ENCODE data around the gene LENG1. TPM values are rescaled to one million over a fixed set of nuclear protein-coding genes. Genes with fewer than 3 reads are reported as not detected.
"Not testable (repeated sequence)": the region's sequence is repeated elsewhere in the genome, so short reads cannot be mapped to it uniquely, and the experiment has no call there.

Gene LENG1
- total RNA-seq, result 1 to 10 TPM; 4.7 to 5.6 TPM

DNA sequence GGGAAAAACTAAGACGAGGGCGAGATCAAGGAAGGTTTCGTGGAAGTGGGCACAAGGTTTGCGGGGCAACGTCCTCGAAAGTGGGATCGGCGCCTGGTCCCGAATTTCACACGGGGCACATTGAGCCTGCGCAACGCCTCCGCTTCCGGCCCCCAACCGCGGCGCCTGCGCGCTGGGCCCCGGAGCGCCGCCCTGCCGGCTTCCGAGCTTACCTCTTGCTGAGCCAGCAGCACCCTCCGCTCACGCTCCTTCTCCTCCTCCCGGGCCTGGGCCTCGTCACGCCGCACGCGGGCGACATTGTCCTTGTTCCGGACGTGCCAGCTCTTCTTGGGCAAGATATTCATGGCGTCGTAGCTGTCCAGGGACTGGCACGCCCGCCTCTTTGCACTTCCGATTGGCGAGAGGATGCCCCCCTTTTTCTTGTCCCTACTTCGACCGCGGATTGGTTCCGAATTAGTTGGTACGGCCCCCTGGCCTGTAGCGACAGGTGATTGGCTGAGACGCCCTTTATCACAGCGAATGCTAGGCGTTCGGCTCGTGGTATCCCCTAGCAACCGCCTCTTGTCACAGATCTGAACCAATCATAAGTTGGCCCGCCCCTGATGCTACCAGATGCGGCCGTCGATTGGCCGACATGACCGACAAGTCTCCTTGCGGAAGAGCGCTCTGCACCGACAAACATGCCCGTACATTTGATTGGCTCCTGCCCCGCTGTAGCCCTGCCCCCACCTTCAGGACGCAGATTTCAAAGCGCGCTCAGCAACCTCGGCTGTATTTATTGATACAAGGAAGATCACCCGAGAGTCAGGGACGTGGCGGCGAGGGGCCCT lies at the start of gene LENG1:
LENG1 (minus strand) TSS at position 370 of the 830 bp plus-strand sequence; CDS start at position 344, 26 bp downstream.
- Mint-ChIP-seq H3K36me3 (ENCODE audit: low read depth) (peaks cover 20% of the 10 kb centered on the region), H3K4me1 (ENCODE audit: low read depth) (peaks cover 58% of the 10 kb centered on the region), H3K9me3 (no peaks in the 10 kb centered on the region), H3K4me3 (peak within 1 kb of the TSS; percentile 100), H3K27ac (peak within 1 kb of the TSS; percentile 99), H3K27me3 (ENCODE audit: low read depth) (peaks cover 7% of the 10 kb centered on the region)
- DNase-seq, result peak; percentile 100
- intact Hi-C loops (cut with micrococcal nuclease), result loop anchor here (1.0 to 10.0 kb wide), 7 partner anchors 22 to 305 kb away; partner anchors contain the start of genes CNOT3, LENG8, NDUFA3 and PRPF31
- CTCF ChIA-PET, result interaction anchor here (0.9 to 1.1 kb wide), 2 partner anchors 16 to 30 kb away, joined by 3 to 7 read pairs; partner anchors contain the start of gene MBOAT7

DNA sequence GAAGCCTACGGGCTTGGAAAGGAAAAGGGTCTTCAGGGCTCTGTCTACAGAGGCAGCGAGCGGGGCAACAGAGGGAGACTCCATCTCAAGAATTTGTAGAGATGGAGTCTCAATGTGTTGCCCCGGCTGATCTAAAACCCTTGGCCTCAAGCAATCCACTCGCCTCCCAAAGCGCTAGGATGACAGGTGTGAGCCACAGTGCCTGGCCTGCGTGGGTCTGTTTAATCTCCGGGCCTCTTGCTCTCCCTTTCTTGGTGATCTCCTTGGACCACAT lies 49.2 kb upstream of the LENG1 start:
- peaks cover 71% of the 10 kb centered on the region for H3K36me3 Mint-ChIP-seq (ENCODE audit: low read depth)
- H3K4me3 Mint-ChIP-seq, result no peak overlapping the region
- DNase-seq, result no peak
- H3K27ac Mint-ChIP-seq, result peak overlapping the region; percentile 85
- CTCF ChIA-PET, result interaction anchor here (0.9 kb wide), 1 partner anchor 340 kb away, joined by 4 read pairs; no protein-coding TSS in a partner anchor
- peaks cover 78% of the 10 kb centered on the region for H3K4me1 Mint-ChIP-seq (ENCODE audit: low read depth)
- no peaks in the 10 kb centered on the region for H3K9me3 Mint-ChIP-seq
- no peaks in the 10 kb centered on the region for H3K27me3 Mint-ChIP-seq (ENCODE audit: low read depth)
- intact Hi-C loops (cut with micrococcal nuclease), result loop anchor here (1.0 to 5.0 kb wide), 3 partner anchors 8 to 341 kb away; partner anchors contain the start of genes MYADM, RPS9 and TSEN34

DNA sequence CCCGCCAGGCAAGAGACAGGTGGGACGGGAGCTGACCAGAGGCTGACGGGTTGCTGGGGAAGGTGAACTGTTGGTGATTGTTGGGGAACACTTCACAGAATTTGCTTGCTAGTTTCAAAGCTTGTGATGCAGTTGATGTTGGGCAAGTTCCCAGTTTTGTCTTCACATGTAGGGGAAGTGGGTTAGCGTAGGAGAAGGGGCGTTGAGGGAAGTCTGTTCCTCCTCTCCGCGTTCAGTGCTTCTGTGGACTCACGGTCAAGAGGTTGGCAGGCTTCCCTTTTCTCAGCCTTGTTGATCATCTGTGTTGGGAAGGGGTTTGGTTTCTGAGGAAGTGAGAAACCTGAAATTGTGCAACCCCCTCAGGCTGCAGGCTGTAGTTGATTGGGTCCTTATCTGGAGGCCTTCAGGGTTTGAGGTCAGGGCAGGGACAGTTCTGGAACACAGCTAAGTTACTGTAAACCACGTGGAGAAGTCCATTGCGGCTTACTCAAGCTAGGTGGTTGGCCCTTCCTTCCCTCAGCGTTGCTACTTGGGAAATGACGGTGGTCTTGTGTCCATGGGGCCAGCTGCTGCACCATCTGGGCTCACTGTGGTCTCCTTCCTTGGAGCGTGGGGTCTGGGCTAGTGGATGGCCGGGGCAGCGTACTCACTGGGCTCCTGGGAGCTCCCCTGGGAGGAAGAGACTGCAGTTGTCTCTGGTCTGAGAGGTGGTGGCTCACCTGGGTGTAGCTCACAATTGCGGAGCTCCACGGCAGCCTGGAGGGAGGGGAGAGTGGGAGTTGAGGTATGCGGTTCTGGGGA lies 48.7 kb upstream of the LENG1 start:
- no peaks in the 10 kb centered on the region for H3K27me3 Mint-ChIP-seq (ENCODE audit: low read depth)
- H3K36me3 Mint-ChIP-seq (ENCODE audit: low read depth), result peaks cover 73% of the 10 kb centered on the region
- H3K4me3 Mint-ChIP-seq, result peak overlapping the region; percentile 49
- CTCF ChIA-PET, result interaction anchor here (0.9 to 1.7 kb wide), 3 partner anchors 18 to 340 kb away, joined by 3 to 7 read pairs (median 4); no protein-coding TSS in a partner anchor
- peak; percentile 80 for DNase-seq
- peaks cover 83% of the 10 kb centered on the region for H3K4me1 Mint-ChIP-seq (ENCODE audit: low read depth)
- peak overlapping the region; percentile 85 for H3K27ac Mint-ChIP-seq
- no peaks in the 10 kb centered on the region for H3K9me3 Mint-ChIP-seq
- intact Hi-C loops (cut with micrococcal nuclease), result loop anchor here (1.0 to 5.0 kb wide), 3 partner anchors 8 to 341 kb away; partner anchors contain the start of genes MYADM, RPS9 and TSEN34

DNA sequence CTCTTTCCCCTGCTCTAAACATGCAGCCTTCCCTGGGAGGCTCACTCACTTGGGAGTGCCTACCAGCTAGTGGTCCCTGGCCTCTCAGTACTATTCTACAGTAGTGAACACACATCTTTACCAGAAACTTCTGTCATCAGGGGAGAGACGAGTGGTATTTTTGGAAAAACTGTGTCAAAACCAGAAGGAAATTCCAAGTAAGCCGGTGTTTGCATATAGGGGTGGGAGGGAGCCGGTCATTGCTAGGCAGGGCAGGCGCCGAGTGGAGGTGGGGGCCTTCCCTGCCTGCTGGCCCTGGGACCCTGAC lies 48.1 kb upstream of the LENG1 start:
- peaks cover 76% of the 10 kb centered on the region for H3K36me3 Mint-ChIP-seq (ENCODE audit: low read depth)

DNA sequence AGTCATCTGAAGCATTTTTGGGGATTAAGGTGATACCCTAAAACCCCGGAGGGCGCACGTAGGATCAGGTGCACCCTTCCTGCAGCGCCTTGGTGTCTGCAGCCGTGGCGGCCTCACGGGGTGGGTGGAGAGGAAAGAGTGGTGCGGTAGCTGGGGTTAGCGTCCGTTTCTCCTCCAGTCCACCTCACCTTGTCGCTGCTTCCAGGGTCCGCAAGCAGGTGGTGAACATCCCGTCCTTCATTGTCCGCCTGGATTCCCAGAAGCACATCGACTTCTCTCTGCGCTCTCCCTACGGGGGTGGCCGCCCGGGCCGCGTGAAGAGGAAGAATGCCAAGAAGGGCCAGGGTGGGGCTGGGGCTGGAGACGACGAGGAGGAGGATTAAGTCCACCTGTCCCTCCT lies 47.7 kb upstream of the LENG1 start:
- peak overlapping the region; percentile 85 for H3K27ac Mint-ChIP-seq

More for the DNA sequence above, 48.1 kb upstream of the LENG1 start:
- CTCF ChIA-PET, result interaction anchor here (1.3 to 1.7 kb wide), 2 partner anchors 17 to 58 kb away, joined by 3 to 7 read pairs; no protein-coding TSS in a partner anchor
- intact Hi-C loops (cut with micrococcal nuclease), result loop anchor here (5.0 kb wide), 1 partner anchor 340 kb away; the partner anchor contains the start of gene MYADM
- Mint-ChIP-seq H3K4me3 (peak overlapping the region; percentile 49), H3K27ac (peak overlapping the region; percentile 85), H3K4me1 (ENCODE audit: low read depth) (peaks cover 87% of the 10 kb centered on the region), H3K27me3 (ENCODE audit: low read depth) (no peaks in the 10 kb centered on the region), H3K9me3 (no peaks in the 10 kb centered on the region)
- no peak for DNase-seq

DNA sequence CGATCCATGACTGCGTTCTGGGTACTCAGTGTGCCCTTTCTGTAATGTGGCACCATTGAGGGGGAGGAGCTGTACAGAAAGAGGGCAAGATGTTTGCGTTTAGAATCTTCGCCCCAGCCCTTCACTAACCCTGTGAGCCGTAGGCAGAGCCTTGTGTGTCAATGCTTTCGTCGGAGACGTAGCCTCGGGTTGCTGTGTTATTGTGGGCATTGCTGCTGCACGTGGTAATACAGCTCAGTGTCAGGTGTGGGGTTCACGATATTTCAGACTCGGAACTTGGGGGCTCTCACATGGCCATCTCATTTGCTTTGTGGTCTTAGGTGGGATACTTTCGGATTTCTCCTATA lies 47.3 kb upstream of the LENG1 start:
- peaks cover 84% of the 10 kb centered on the region for H3K36me3 Mint-ChIP-seq (ENCODE audit: low read depth)
- H3K9me3 Mint-ChIP-seq, result no peaks in the 10 kb centered on the region
- H3K27ac Mint-ChIP-seq, result peak overlapping the region; percentile 85
- intact Hi-C loops (cut with micrococcal nuclease), result loop anchor here (5.0 kb wide), 1 partner anchor 340 kb away; the partner anchor contains the start of gene MYADM
- no peaks in the 10 kb centered on the region for H3K27me3 Mint-ChIP-seq (ENCODE audit: low read depth)
- peaks cover 94% of the 10 kb centered on the region for H3K4me1 Mint-ChIP-seq (ENCODE audit: low read depth)
- H3K4me3 Mint-ChIP-seq, result peak overlapping the region; percentile 29
- no peak for DNase-seq
- CTCF ChIA-PET, result interaction anchor here (1.6 to 1.7 kb wide), 2 partner anchors 39 to 59 kb away, joined by 5 to 7 read pairs; no protein-coding TSS in a partner anchor

More for the DNA sequence above, 47.7 kb upstream of the LENG1 start:
- CTCF ChIA-PET, result interaction anchor here (1.3 to 1.7 kb wide), 3 partner anchors 17 to 59 kb away, joined by 3 to 7 read pairs (median 5); no protein-coding TSS in a partner anchor
- not testable (repeated sequence) for H3K27me3 Mint-ChIP-seq (ENCODE audit: low read depth); DNase-seq; H3K9me3 Mint-ChIP-seq
- peaks cover 91% of the 10 kb centered on the region for H3K4me1 Mint-ChIP-seq (ENCODE audit: low read depth)
- intact Hi-C loops (cut with micrococcal nuclease), result loop anchor here (5.0 kb wide), 1 partner anchor 340 kb away; the partner anchor contains the start of gene MYADM
- peak overlapping the region; percentile 49 for H3K4me3 Mint-ChIP-seq
- H3K36me3 Mint-ChIP-seq (ENCODE audit: low read depth), result peaks cover 80% of the 10 kb centered on the region

DNA sequence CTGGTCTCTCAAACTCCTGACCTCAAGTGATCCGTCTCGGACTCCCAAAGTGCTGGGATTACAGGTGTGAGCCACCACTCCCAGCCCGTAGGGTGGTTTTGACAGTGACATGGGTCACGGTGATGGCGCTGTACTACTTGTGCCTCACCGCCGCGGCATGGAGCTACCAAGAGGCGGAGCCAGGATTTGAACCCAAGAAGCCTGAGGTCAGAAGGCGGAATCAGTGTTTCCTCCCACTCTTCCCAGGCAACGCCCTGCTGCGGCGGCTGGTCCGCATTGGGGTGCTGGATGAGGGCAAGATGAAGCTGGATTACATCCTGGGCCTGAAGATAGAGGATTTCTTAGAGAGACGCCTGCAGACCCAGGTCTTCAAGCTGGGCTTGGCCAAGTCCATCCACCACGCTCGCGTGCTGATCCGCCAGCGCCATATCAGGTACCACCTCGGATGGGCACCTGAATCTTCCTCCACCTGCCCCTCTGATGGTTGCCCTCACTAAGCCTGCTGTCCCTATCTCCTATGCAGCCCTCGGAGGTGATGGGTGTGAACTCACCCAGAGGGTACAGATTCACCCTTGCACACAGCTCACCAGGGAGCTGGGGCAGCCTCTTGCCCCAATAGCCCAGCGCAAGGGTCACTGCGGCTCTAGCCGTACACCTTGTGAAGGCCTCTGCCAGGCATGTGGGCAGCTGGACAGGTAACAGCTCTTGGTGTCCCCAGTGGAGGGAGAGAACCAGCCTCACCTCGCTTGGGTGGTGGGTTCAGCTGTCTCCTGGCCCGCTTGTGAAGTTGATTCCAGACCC lies 46.7 kb upstream of the LENG1 start:
- Mint-ChIP-seq H3K36me3 (ENCODE audit: low read depth) (peaks cover 88% of the 10 kb centered on the region), H3K9me3 (no peaks in the 10 kb centered on the region), H3K4me3 (peak overlapping the region; percentile 29), H3K27me3 (ENCODE audit: low read depth) (no peaks in the 10 kb centered on the region), H3K27ac (peak overlapping the region; percentile 85), H3K4me1 (ENCODE audit: low read depth) (peaks cover 92% of the 10 kb centered on the region)
- intact Hi-C loops (cut with micrococcal nuclease), result loop anchor here (5.0 kb wide), 1 partner anchor 339 kb away; the partner anchor contains the start of gene MYADM
- CTCF ChIA-PET, result interaction anchor here (1.6 to 1.7 kb wide), 2 partner anchors 39 to 60 kb away, joined by 5 to 7 read pairs; no protein-coding TSS in a partner anchor
- no peak for DNase-seq

DNA sequence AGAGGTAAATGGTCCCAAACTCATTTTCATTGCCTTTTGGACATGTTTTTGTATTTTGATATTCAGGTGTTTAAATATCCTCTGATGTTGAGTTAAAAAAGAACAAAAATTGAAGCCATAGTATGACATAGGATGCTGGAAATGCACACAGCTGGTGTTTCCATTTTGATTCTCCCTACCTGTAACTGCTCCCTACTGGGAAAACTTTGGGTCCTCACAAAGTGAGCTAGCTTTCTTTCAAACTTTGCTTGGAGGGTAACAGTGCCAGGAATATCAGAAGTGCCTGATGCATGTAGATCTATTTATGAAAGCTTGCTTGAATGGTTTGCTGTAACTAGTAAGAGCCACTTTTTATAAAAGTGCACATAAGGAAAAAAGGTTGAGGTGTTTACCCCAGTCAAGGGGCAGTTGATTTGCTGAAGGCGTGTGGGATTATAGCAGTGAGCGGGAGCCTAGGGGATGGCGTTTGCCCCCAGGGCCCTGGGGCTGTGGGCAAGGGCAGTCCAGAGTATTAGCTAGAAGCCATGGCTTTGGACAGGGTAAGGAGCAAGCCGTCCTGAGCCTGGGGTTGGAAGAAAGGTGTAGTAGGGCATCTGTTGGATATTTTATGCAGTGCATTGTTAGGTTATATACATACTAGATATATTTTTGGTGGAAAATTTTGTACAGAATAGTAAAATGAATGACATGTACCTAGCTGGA lies 45.4 kb upstream of the LENG1 start:
- peak overlapping the region; percentile 77 for H3K27ac Mint-ChIP-seq
- intact Hi-C loops (cut with micrococcal nuclease), result loop anchor here (5.0 kb wide), 1 partner anchor 338 kb away; the partner anchor contains the start of gene MYADM
- H3K9me3 Mint-ChIP-seq, result no peaks in the 10 kb centered on the region
- peaks cover 85% of the 10 kb centered on the region for H3K4me1 Mint-ChIP-seq (ENCODE audit: low read depth)
- H3K27me3 Mint-ChIP-seq (ENCODE audit: low read depth), result no peaks in the 10 kb centered on the region
- CTCF ChIA-PET, result interaction anchor here (0.5 to 0.7 kb wide), 2 partner anchors 92 to 1968 kb away, joined by 3 read pairs; no protein-coding TSS in a partner anchor
- peaks cover 82% of the 10 kb centered on the region for H3K36me3 Mint-ChIP-seq (ENCODE audit: low read depth)
- peak overlapping the region; percentile 99 for H3K4me3 Mint-ChIP-seq
- DNase-seq, result no peak

DNA sequence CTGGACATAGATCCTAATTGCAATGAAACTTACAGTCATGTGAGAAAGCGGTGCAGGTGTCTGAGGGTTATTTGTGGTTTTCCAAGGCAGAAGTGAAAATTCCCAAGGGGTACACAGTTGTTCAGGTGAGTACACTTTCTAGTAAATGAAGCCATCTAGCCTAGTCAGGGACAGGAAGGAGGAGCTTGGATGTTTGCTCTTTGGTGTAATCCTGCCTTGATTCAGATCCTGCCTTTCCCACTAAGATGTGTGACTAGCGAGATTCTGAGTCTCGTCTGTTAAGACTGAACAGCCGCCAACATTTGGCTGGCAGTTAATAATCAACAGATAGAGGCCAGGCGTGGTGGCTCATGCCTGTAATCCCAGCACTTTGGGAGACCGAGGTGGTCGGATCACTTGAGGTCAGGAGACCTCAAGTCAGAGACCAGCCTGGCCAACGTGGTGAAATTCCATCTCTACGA lies 43.7 kb upstream of the LENG1 start:
- Mint-ChIP-seq H3K4me3 (peak overlapping the region; percentile 99), H3K36me3 (ENCODE audit: low read depth) (peaks cover 75% of the 10 kb centered on the region), H3K4me1 (ENCODE audit: low read depth) (peaks cover 74% of the 10 kb centered on the region), H3K27ac (peak overlapping the region; percentile 53), H3K9me3 (no peaks in the 10 kb centered on the region), H3K27me3 (ENCODE audit: low read depth) (no peaks in the 10 kb centered on the region)
- no peak for DNase-seq
- intact Hi-C loops (cut with micrococcal nuclease), result no loop called here
- CTCF ChIA-PET, result no interaction called here

DNA sequence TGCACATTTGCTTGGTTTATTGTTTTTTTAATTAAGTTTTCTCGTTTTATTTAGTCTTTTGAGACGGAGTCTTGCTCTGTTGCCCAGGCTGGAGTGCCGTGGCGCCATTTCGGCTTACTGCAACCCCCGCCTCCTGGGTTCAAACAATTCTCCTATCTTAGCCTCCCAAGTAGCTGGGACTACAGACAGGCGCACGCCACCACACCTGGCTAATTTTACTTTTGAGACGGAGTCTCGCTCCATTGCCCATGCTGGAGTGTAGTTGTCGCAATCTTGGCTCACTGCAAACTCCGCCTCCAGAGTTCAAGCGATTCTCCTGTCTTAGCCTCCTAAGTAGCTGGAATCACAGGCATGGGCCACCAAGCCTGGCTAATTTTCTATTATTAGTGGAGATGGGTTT lies 42.5 kb upstream of the LENG1 start:
- H3K9me3 Mint-ChIP-seq, result no peaks in the 10 kb centered on the region
- DNase-seq, result no peak
- H3K27me3 Mint-ChIP-seq (ENCODE audit: low read depth), result no peaks in the 10 kb centered on the region
- H3K36me3 Mint-ChIP-seq (ENCODE audit: low read depth), result peaks cover 63% of the 10 kb centered on the region
- H3K4me3 Mint-ChIP-seq, result peak overlapping the region; percentile 99
- CTCF ChIA-PET, result no interaction called here
- peaks cover 62% of the 10 kb centered on the region for H3K4me1 Mint-ChIP-seq (ENCODE audit: low read depth)
- intact Hi-C loops (cut with micrococcal nuclease), result loop anchor here (1.0 kb wide), 1 partner anchor 43 kb away; the partner anchor contains the start of gene LENG1
- H3K27ac Mint-ChIP-seq, result peak overlapping the region; percentile 100
